GM19023 (cell line): Measurements from ENCODE around the gene ANGPT4.
A peak's percentile ranks its signal among the peaks of the same experiment; 100 is the strongest.

ENCODE experiments used
- ATAC-seq: cut with Tn5 transposase; IDR thresholded peaks from one replicate; pipeline ENCODE4 v1.9.1; 2021; ENCODE audit warnings: mild to moderate bottlenecking, moderate library complexity; ENCODE audit not compliant: unreplicated experiment

The ANGPT4 gene, protein sequence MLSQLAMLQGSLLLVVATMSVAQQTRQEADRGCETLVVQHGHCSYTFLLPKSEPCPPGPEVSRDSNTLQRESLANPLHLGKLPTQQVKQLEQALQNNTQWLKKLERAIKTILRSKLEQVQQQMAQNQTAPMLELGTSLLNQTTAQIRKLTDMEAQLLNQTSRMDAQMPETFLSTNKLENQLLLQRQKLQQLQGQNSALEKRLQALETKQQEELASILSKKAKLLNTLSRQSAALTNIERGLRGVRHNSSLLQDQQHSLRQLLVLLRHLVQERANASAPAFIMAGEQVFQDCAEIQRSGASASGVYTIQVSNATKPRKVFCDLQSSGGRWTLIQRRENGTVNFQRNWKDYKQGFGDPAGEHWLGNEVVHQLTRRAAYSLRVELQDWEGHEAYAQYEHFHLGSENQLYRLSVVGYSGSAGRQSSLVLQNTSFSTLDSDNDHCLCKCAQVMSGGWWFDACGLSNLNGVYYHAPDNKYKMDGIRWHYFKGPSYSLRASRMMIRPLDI

GRCh38 chr20:916125-916799, at the start of gene ANGPT4:
Gene ANGPT4, minus strand, starts transcription at chr20:916334. Its CDS starts 120 bp downstream, at chr20:916214.
- no peak for ATAC-seq

DNA sequence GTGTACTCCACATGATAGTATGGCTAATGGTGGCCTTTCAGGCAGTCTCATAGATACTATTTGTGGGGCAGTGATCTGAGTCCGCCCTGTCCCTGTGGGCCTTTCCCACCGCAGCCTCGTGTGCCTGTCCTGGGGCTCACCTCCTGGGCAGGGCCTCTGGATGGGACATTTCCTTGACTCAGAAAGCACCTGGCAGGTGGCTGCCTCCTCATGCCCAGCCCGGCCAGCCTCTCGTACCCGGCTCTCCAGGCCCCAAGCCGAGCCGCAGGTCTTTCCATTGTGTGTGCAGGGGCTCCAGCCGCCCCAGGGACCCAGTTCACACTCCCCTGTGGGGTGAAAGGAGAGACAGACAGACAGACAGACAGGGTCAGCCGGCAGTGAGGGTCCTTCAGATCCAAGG, 47.7 kb upstream of the ANGPT4 start:
- ATAC-seq: no peak

DNA sequence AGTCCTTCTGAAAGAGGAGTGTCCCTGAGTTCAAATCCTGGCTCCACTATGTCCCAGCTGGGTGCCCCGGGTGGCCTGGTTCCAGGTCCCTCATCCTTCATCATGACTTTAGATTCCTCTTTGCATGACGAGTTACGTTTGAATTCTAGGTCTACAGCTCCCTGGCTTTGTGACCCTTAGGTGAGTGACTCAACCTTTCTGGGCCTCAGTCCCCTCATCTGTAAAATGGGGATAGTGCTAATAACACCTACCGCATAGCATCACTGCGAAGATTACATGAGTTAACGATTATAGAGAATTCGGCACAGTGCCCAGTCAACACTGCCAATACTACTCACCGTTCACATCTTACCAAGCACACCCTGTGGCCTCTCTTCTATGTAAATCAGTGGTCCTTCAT, 46.5 kb upstream of the ANGPT4 start:
- no peak for ATAC-seq

- no peak for ATAC-seq
Observed at GRCh38 chr20:962223-962622, 46.1 kb upstream of the ANGPT4 start.

DNA sequence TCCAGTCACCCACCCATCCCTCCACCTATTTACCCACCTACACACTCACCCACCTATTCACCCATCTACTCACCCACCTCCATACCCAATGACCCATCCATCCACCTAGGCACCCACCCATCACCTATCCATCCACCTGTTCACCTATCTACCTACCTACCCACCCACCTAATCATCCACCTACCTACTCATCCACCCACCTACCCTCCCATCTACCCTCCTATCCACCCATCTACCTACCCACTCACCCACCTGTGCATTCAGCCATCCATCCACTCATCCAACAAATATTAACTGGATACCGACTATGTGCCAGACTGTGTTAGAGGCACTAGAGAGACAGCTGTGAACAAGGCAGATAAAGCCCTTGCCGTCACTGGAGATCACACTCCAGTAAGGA, 45.6 kb upstream of the ANGPT4 start:
- ATAC-seq: no peak

DNA sequence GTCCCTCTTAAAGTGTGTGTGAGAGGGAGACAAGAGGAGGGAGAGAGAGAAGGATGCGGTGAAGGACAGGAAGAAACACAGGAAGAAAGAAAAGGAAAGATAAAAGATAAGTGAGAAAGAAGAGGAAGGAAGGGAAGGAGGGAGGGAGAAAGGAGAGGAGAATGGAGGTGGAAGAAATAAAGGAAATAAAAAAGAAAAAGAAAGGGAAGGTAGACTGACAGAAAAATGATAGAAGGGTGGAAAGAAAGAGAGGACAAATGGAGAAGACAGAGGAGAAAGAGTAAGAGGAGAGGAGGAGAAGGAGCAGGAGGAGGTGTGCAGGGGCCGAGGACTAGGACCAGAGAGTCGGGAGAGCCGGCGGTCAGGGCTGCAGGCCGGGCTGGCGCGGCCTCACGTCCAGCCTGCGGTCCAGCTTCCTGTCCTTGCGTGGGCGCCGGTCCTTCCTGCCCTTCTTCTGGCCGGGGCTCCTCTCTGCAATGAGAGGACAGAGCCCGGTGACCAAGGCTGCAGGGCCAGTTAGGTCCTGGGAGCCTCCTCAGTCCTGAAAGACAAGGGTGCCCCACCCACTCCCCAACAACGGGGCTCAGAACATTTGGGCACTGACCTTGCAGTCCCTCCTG, 44.0 kb upstream of the ANGPT4 start:
- no peak for ATAC-seq

GRCh38 chr20:958936-959815, 43.0 kb upstream of the ANGPT4 start:
- no peak for ATAC-seq

DNA sequence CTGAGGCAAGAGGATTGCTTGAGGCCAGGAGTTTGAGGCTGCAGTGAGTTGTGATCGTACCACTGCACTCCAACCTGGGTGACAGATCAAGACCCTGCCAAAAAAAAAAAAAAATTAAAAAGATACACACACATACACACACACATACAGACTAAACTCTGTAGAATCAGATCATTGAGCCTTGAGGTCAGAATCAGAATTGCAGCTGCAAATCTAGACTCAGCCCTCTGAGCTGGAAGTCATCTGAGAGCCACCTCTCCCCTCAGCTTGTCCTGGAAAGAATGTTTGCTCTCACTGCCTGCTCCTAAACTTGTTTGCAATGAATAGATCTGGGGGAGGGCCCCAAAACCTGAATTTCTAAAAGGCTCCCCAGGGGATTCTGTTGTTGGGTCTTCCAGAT, 41.4 kb upstream of the ANGPT4 start:
- ATAC-seq: no peak

GRCh38 chr20:956330-956951, 40.3 kb upstream of the ANGPT4 start:
- ATAC-seq: peak; percentile 64

GRCh38 chr20:955656-956055, 39.5 kb upstream of the ANGPT4 start:
- no peak for ATAC-seq

- ATAC-seq: no peak
Observed at GRCh38 chr20:955111-955510, 39.0 kb upstream of the ANGPT4 start.

GRCh38 chr20:953742-954141, 37.6 kb upstream of the ANGPT4 start:
- no peak for ATAC-seq

- no peak for ATAC-seq
Observed at GRCh38 chr20:952196-952795, 36.2 kb upstream of the ANGPT4 start.

- ATAC-seq: no peak
Observed at GRCh38 chr20:951384-952169, 35.4 kb upstream of the ANGPT4 start.

DNA sequence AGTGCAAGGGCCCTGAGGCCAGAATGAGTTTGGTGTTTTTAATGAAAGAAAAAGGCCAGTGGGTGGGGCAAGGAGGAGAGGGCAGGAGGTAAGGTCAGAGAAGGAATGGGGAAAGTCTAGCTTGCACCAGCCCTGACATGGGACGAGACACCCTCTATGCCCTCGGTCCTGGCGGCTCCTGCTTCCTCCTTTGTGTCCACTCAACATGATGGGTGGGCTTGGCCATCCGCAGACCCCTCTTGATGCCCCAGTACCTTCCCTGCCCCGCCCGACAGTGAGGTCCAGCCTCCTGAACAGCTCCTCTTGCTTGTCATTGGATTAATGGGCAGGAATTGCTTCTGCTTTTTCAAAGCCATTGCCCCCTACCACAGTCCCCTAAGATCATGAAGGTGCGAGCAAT, 33.6 kb upstream of the ANGPT4 start:
- no peak for ATAC-seq

DNA sequence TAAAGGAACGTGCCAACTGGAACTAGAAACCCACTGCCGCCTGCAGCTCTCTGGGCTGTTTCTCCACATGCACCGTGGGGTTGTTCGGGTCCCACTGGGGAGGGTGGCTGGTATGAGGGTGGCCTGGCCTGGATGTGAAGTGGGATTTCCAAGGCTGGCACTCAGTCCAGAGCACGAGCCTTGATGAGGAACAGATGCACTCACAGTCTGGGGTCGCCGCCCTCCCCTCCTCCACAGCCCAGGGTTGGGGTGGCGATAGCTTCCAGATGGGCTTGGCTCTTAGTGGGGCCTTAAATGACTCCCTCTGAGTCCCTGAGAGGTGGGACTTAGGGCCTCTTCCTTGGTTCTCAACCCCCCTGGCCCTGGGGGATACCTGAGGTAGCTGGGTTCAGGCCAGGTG, 30.7 kb upstream of the ANGPT4 start:
- ATAC-seq: no peak

DNA sequence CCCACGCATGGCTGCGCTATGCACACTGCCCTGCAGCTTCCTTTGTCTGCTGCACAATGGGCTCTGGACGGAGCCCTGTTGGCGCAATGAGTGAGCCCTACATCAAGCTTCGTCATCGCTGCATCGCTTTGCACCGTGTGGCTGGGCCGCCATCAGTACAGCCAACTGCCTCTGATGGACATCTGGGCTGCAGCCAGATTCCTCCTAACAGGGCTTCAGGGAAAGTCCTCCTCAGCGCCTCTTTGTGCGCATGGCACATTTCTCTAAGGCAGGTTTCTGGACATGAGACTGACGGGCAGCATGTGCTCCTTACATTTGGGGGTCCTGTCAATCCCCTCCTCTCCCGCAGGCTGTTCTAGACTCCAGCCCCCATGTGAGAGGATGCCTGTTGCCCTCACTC, 29.7 kb upstream of the ANGPT4 start:
- ATAC-seq: no peak

GRCh38 chr20:944774-945410, 28.8 kb upstream of the ANGPT4 start:
- no peak for ATAC-seq

DNA sequence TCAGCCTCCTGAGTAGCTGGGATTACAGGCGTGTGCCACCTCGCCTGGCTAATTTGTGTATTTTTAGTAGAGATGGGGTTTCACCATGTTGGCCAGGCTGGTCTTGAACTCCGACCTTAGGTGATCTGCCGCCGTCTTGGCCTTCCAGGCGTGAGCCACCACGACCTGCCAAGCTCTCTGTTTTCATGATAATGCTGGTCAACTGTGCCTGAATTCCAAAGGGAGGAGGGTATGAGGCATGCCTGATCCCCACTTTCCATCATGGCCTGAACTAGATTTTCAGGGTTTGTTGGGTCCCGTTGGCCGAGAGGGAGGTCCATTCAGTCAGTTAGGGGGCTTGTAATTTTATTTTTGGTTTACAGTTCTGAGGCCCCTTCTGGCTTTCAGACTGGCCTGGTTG, 28.0 kb upstream of the ANGPT4 start:
- ATAC-seq: no peak
